ENCODE measurements around the gene CEP63. TPM values are rescaled to one million over a fixed set of nuclear protein-coding genes. Genes with fewer than 3 reads are reported as not detected.

The CEP63 gene
- total and polyA plus RNA-seq, 9 of the 15 experiments (the other 6 are each of a cell fraction or from before 2014, with no cell fraction given): 5.1 to 17.8 (median 10.6) TPM

- TF ChIP-seq CLOCK (CRISPR knock-in tag; IDR thresholded peaks at IDR 0.05; ENCODE audit: borderline replicate concordance) (no peak), CCAR2 (IDR thresholded peaks at IDR 0.05; ENCODE audit: low read depth, low read length) (no peak), TSC22D4 (tag; IDR thresholded peaks at IDR 0.05) (no peak), NCOR1 (IDR thresholded peaks at IDR 0.05) (no peak), ZNF274 (IDR thresholded peaks at IDR 0.05; ENCODE audit: borderline replicate concordance, low read depth, low read length) (no peak), CBX8 (IDR thresholded peaks at IDR 0.05; ENCODE audit: borderline replicate concordance, extremely low read depth, low read depth, low read length, poor library complexity, severe bottlenecking) (no peak)
These were observed 77.7 kb downstream of the CEP63 start (continued) for GRCh38 chr3:134563601-134564000.

GRCh38 chr3:134564991-134565390 is 79.1 kb downstream of the CEP63 start:
- H2AFZ ChIP-seq (ENCODE audit: low read depth, low read length): no peak overlapping the region
- intact Hi-C loops (cut with micrococcal nuclease): no loop called here
- CTCF ChIA-PET (ENCODE audit: low intra/inter-chr PET ratio): no interaction called here
- FAIRE-seq: no peak
- H4K20me1 ChIP-seq (replicated peaks; ENCODE audit: control insufficient read depth, insufficient read depth, low read length): no peaks in the 10 kb centered on the region
- H3K4me1 ChIP-seq (replicated peaks in 1 of 2; ENCODE audit: control insufficient read depth in 2 of 2, insufficient read depth in 2 of 2, low read length in 2 of 2): no peaks in the 10 kb centered on the region
- H3K36me3 ChIP-seq (ENCODE audit: control insufficient read depth, insufficient read depth, low read length): no peaks in the 10 kb centered on the region
- H3K27me3 ChIP-seq (ENCODE audit: control insufficient read depth in 2 of 2, insufficient read depth in 2 of 2, low read length in 2 of 2): no peaks in the 10 kb centered on the region
- H3K4me2 ChIP-seq (ENCODE audit: insufficient read depth, low read length): no peak overlapping the region
- ATAC-seq: no peak
- WGBS (ENCODE audit: insufficient coverage, low coverage, missing lambda C conversion rate): 32% methylated on average over 2 of the region's 2 CpGs
- no peaks in the 10 kb centered on the region for H3K9me1 ChIP-seq (ENCODE audit: control insufficient read depth, insufficient read depth, low read length)
- in situ Hi-C loops (cut with MboI): no loop called here
- no peaks in the 10 kb centered on the region for H3K79me2 ChIP-seq (ENCODE audit: control insufficient read depth, insufficient read depth, low read length)
- TF ChIP-seq ZBTB1 (CRISPR knock-in tag; IDR thresholded peaks at IDR 0.05; ENCODE audit: borderline replicate concordance, low read depth) (no peak), EZH2 (IDR thresholded peaks at IDR 0.05; ENCODE audit: borderline replicate concordance, low read depth, low read length) (no peak), ZNF655 (CRISPR knock-in tag; IDR thresholded peaks at IDR 0.05) (no peak)
- H3K27ac ChIP-seq (ENCODE audit: extremely low read depth, low read depth, low read length): no peak overlapping the region
- no peak for DNase-seq (ENCODE audit: extremely low read depth in 1 of 4, low spot score in 3 of 4)
- POLR2A ChIA-PET: no interaction called here
- no peak overlapping the region for H3K4me3 ChIP-seq
- no TSS peak for BruUV-seq (replicated peaks)
- no peak overlapping the region for H3K9ac ChIP-seq (ENCODE audit: insufficient read depth in 1 of 2, low read depth in 2 of 2, low read length in 2 of 2)
- H3K9me3 ChIP-seq (replicated peaks; ENCODE audit: control insufficient read depth, insufficient read depth, low read depth, low read length): no peaks in the 10 kb centered on the region
